ENCODE data around the gene KSR1.

GRCh38 chr17:27449988-27450387 lies 6.3 kb upstream of the KSR1 start:
- no peak for TF ChIP-seq CTCF (conservative IDR thresholded peaks at IDR 0.05; ENCODE audit: low read depth, low read length)
- TF ChIP-seq MAZ (IDR thresholded peaks at IDR 0.05; ENCODE audit: borderline replicate concordance, low read depth, low read length) = no peak
- no peak for TF ChIP-seq RFX5 (IDR thresholded peaks at IDR 0.05; ENCODE audit: low read depth, low read length)
- TF ChIP-seq MXI1 (IDR thresholded peaks at IDR 0.05; ENCODE audit: borderline replicate concordance, low read depth, low read length) = no peak
- TF ChIP-seq FOS (IDR thresholded peaks at IDR 0.05; ENCODE audit: low read depth, low read length) = no peak
